HG03139 (cell line): Measurements from ENCODE around the gene MILR1.
"Not testable (repeated sequence)": the region's sequence is repeated elsewhere in the genome, so short reads cannot be mapped to it uniquely, and the experiment has no call there.

Experiments
- ATAC-seq: cut with Tn5 transposase; IDR thresholded peaks from one replicate; pipeline ENCODE4 v1.9.1; 2021; ENCODE audit not compliant: unreplicated experiment

MILR1 gene

GRCh38 chr17:64426596-64426995 lies 22.3 kb upstream of the MILR1 start:
- ATAC-seq = no peak

DNA sequence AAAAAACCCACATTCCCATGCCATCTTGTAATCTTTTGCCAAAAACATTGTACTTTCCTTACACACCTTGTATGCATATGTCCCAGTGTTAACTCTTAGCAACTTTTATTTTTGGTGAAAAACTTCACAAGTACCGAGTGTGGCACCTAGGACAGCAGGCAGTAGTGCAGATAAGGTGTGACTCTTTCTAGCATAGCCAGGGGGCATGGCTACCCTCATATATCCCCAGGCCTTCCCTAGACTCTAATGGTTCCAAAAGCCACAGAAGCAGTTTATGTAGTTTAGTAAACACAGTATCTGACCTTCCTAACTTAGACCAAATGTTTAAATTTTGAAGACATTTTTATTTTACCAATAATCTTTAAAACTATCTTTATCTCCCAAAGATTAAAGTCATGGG lies 20.5 kb upstream of the MILR1 start:
- no peak for ATAC-seq

DNA sequence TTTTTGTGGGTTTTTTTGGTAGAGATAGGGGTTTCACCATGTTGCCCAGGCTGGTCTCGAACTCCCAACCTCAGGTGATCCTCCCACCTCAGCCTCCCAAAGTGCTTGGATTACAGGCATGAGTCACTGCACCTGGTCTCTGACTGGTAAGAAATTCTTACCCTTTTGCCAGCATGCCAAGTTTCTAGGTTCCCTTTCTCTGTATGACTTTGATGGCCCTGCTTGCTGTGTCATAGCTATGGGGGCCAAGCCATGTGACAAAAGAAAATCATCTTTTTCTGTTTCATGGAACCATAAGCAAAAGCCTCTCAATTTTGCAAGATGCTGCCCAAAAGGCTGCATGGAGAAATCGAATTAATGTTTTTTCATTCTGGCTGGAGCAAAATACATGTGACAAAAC lies 18.9 kb upstream of the MILR1 start:
- ATAC-seq = not testable (repeated sequence)

GRCh38 chr17:64431534-64431933 lies 17.4 kb upstream of the MILR1 start:
- ATAC-seq = no peak

DNA sequence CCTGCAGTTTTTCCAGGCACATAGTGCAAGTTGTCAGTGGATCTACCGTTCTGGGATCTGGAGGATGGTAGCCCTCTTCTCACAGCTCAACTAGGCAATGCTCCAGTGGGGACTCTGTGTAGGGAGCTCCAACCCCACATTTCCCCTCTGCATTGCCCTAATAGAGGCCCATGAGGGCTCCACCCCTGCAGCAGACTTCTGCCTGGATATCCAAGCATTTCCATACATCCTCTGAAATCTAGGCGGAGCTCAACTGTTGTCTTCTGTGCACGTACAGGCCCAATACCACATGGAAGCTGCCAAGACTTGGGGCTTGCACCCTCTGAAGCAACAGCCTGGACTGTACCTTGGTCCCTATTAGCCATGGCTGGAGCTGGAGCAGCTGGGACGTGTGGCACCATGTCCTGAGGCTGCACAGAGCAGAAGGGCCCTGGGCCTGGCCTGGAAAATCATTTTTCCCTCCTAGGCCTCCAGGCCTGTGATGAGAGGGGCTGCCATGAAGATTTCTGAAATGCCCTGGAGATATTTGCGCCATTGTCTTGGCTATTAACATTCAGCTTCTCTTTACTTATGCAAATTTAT lies 10.9 kb upstream of the MILR1 start:
- no peak for ATAC-seq

GRCh38 chr17:64439521-64439920 lies 9.4 kb upstream of the MILR1 start:
- not testable (repeated sequence) for ATAC-seq

DNA sequence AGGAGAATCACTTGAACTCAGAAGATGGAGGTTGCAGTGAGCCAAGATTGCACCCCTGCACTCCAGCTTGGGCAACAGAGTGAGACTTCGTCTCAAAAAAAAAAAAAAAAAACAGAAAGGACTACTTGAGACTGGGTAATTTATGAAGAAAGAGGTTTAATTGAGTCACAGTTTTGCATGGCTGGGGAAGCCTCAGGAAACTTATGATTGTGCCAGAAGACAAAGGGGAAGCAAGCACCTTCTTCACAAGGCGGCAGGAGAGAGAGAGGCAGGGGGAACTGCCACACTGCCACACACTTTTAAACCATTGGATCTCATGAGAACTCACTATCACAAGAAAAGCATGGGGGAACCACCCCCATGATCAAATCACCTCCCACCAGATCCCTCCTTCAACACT lies 9.0 kb upstream of the MILR1 start:
- no peak for ATAC-seq

DNA sequence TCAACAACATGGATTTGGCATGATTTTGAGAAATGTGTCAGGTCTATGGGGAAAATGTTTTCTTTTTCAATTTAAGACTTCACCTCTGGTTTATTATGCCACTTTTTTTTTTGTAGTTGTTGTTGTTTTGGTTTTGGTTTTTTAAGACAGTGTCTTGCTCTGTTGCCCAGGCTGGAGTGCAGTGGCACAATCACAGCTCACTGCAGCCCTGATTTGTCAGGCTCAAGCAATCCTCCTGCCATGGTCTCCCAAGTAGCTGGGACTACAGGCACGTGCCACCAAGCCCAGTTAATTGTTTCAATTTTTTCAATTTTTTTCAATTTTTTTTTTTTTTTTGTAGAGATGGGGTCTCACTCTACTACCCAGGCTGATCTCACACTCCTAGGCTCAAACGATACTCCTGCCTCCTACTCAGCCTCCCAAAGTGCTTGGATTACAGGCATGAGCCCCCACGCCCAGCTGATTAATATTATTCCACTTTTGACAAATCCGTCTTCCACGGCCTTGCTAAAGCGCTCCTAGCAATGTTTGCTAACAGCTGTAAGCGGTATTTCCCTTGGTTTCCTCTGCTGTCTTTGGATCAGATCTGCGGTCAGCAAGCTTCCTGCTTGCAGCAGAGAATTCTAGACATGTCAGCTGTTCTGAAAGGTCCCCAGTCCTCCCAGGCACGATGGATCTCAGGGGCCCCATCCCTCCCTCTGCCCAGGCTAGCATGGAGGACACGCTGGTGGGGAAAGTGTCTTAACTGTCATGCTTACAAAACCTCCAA lies 7.0 kb upstream of the MILR1 start:
- ATAC-seq = no peak

- no peak for ATAC-seq
Measured at GRCh38 chr17:64442541-64442971, 6.4 kb upstream of the MILR1 start.

- no peak for ATAC-seq
Measured at GRCh38 chr17:64443086-64443760, 5.7 kb upstream of the MILR1 start.

GRCh38 chr17:64447526-64447925 lies 1.4 kb upstream of the MILR1 start:
- no peak for ATAC-seq

GRCh38 chr17:64449545-64449944 lies 630 bp downstream of the MILR1 start:
- no peak for ATAC-seq

DNA sequence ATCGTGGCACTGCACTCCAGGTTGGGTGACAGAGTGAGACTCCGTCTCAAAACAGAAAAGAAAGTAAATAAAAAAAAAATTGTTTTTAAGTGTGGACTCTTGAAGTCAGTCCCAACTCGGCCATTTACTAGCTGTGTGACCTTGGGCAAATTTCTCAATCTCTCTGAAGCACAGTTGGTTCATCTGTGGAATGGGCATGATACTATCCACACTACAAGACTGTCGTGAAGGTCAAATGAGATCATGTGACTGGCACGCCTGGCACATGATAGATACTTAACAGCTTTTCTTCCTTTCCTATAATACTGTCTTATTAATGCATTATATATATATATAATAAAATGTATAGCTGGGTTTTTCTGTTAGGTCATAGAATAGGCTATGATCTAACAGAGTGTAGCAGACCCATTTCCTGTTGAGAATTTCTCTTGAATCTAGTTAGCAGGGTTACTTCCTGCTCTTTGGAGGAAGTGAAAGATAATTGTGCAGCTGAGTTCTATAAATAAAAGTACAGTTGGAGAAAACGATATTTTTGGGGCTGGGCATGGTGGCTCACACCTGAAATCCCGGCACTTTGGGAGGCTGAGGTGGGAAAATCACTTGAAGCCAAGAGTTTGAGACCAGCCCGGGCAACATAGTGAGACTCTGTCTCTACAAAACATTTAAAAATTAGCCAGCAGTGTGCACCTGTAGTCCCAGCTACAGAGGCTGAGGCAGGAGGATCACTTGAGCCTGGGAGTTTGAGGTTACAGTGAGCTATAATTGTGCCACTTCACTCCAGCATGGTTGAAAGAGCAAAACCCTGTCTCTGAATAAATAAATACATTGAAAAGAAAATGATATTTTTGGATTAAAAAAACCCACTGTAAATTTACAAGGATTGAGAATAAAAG lies 7.3 kb downstream of the MILR1 start:
- ATAC-seq = peak; percentile 77

DNA sequence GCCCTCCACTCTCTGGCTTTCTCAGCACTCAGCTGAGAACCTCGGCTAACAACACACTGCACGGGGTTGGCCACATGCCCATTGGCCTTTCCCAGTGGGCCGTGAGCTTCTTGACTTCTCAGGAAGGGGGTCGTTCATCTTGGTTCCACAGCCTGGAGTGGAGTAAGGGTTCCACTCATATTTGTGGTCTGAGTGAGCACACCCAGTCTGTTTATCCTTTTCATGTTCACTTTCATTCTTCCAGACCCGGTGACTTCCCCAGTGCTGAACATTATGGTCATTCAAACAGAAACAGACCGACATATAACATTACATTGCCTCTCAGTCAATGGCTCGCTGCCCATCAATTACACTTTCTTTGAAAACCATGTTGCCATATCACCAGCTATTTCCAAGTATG lies 8.2 kb downstream of the MILR1 start:
- no peak for ATAC-seq

- no peak for ATAC-seq
Measured at GRCh38 chr17:64458756-64459155, 9.8 kb downstream of the MILR1 start.

- no peak for ATAC-seq
Measured at GRCh38 chr17:64459284-64459747, 10.4 kb downstream of the MILR1 start.

DNA sequence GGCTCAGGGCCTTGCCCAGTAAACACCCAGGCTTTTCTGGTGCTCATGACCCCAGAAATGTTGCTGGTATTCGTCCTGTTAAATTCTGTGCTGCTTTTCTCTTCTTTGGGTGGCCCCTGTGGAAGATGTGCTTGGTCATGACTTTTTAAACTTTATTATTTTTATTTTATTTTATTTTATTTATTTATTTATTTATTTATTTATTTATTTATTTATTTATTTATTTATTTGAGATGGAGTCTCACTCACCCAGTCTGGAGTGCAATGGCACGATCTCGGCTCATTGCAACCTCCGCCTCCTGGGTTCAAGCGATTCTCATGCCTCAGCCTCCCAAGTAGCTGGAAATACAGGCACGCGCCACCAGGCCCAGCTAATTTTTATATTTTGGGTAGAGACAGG lies 10.9 kb downstream of the MILR1 start:
- not testable (repeated sequence) for ATAC-seq

- ATAC-seq = no peak
Measured at GRCh38 chr17:64460955-64461354, 12.0 kb downstream of the MILR1 start.

- ATAC-seq = no peak
Measured at GRCh38 chr17:64461788-64462187, 12.9 kb downstream of the MILR1 start.

DNA sequence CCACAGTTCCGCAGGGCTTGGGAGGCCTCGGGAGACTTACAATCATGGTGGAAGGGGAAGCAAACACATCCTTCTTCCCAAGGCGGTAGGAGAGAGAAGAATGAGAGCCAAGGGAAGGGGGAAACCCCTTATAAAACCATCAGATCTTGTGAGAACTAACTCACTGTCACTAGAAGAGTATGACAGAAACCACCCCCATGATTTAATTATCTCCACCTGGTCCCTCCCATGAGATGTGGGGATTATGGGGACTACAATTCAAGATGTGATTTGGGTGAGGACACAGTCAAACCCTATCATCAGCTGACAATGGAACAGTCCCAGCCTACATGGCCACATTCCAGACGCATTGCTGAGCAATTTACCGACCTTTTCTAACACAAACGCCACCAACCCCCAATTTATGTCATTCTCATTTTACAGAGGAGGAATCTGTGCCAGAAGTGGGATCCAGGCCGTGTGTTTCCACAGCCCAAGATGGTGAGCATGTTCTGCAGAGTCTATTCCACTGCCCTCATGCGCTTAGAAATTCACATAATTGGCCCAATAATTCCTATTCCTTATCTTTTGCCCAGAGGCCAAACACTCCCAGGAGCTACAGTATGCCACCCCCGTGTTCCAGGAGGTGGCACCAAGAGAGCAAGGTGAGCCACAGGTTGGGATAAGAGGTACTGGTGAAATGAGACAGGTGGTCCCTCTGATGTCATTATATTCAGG lies 17.3 kb downstream of the MILR1 start:
- ATAC-seq = no peak
